Adipose tissue (tissue), 3 donors: Measurements from ENCODE around the gene GNGT2. TPM values are rescaled to one million over a fixed set of nuclear protein-coding genes. Genes with fewer than 3 reads are reported as not detected.

Experiments
- H3K27ac ChIP-seq: one replicate; pipeline ENCODE4 v1.5.1; 2013; ENCODE audit warnings: low read depth, low read length
- WGBS, 3 donors: extraction: QIAGEN DNeasy Blood & Tissue Kit; methylation state at CpG; one replicate each; pipeline ENCODE4 v1.1.7; 2013; 5-methylcytosine and 5-hydroxymethylcytosine counted together
- polyA plus RNA-seq, 3 donors: library from polyadenylated mRNA; stranded (reverse); fragments of 200-250 nt; gene quantifications; one replicate each; pipeline ENCODE4 v1.2.3, GENCODE V29; 2013
- donor health status: healthy with polysubstance abuse.
- donor health status: Bipolar disorder and iron deficiency.
- donor health status: healthy.

The GNGT2 gene
- polyA plus RNA-seq, 3 donors, result 0.79 to 1.8 TPM; not detected in 1

GRCh38 chr17:49230636-49231562 lies 20.5 kb upstream of the GNGT2 start, which contains the start of gene PHOSPHO1:
TSS of gene PHOSPHO1 (minus strand) at chr17:49230787. CDS start at chr17:49226691, 4,096 bp downstream.
- 2 to 5% (median 4%) methylated on average over 57 to 58 of the region's 58 CpGs for WGBS, 3 donors

DNA sequence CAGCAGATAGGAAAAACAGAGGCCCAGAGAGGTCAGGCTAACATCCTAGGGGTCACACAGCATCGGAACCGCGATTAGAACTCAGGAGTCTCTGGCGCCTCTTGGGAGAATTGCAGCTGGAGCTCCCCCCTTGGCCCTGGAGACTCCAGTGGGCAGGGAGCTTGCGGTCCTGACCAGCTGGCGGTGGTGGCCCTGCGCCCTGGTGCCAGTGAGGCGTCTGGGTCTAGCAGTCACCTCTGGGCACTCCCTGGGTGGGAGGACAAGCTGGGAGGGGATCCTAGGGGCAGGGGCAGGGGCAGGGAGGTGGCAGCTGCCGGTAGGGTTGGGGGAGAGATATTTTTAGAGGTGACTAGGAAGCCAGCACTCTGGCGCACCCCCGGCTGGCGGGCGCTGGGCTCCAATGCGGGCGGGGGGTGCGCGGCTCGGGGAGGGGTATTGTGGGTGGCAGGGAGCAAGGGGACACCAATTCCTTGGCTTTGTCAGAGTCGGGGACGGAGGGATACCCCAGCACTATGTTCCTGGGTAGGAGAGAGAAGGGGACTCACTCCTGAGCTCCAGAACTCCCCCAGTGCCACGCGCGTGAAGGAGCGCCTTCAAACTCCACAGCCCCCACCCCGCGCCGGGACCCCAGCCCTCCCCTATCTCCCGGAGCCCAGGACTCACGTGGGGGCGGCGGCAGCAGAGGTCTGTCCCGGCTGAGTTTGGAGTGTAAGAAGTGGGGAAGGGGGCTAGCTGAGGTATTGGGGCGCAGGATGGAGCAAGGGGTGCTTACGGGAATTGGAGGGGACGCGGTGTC lies 19.6 kb upstream of the GNGT2 start:
- H3K27ac ChIP-seq, result no peak overlapping the region
- 6 to 12% (median 9%) methylated on average over 27 to 36 of the region's 36 CpGs for WGBS, 3 donors

More at GRCh38 chr17:49230636-49231562, 20.5 kb upstream of the GNGT2 start, which contains the start of gene PHOSPHO1:
- no peak within 1 kb of the TSS for H3K27ac ChIP-seq

- 60 to 72% (median 70%) methylated on average over 6 of the region's 6 CpGs for WGBS, 3 donors
- no peak overlapping the region for H3K27ac ChIP-seq
Measured at GRCh38 chr17:49229076-49229804, 18.9 kb upstream of the GNGT2 start.

- no peak overlapping the region for H3K27ac ChIP-seq
- WGBS, 3 donors, result 12 to 18% (median 13%) methylated on average over 5 of the region's 5 CpGs
Measured at GRCh38 chr17:49227436-49228261, 17.3 kb upstream of the GNGT2 start.

GRCh38 chr17:49226771-49227435 lies 16.5 kb upstream of the GNGT2 start:
- 46 to 81% (median 78%) methylated on average over 3 of the region's 3 CpGs for WGBS, 3 donors
- no peak overlapping the region for H3K27ac ChIP-seq

- 77 to 85% (median 85%) methylated on average over 8 of the region's 8 CpGs for WGBS, 3 donors
- no peak overlapping the region for H3K27ac ChIP-seq
Measured at GRCh38 chr17:49225554-49226236, 15.3 kb upstream of the GNGT2 start.

- H3K27ac ChIP-seq, result no peak overlapping the region
- 18 to 69% (median 24%) methylated on average over 3 to 11 of the region's 11 CpGs for WGBS, 3 donors
Measured at GRCh38 chr17:49224997-49225337, 14.6 kb upstream of the GNGT2 start.

- whole genome bisulfite sequencing, 3 donors, result 1 to 4% (median 2%) methylated on average over 92 to 95 of the region's 95 CpGs
- no peak overlapping the region for H3K27ac ChIP-seq
Measured at GRCh38 chr17:49224198-49224996, 14.0 kb upstream of the GNGT2 start.

- WGBS, 3 donors, result 4 to 6% (median 4%) methylated on average over 31 of the region's 31 CpGs
- H3K27ac ChIP-seq, result no peak overlapping the region
Measured at GRCh38 chr17:49223517-49224197, 13.3 kb upstream of the GNGT2 start.

- 20 to 28% (median 24%) methylated on average over 9 of the region's 9 CpGs for whole genome bisulfite sequencing, 3 donors
- no peak overlapping the region for H3K27ac ChIP-seq
Measured at GRCh38 chr17:49223168-49223516, 12.8 kb upstream of the GNGT2 start.

DNA sequence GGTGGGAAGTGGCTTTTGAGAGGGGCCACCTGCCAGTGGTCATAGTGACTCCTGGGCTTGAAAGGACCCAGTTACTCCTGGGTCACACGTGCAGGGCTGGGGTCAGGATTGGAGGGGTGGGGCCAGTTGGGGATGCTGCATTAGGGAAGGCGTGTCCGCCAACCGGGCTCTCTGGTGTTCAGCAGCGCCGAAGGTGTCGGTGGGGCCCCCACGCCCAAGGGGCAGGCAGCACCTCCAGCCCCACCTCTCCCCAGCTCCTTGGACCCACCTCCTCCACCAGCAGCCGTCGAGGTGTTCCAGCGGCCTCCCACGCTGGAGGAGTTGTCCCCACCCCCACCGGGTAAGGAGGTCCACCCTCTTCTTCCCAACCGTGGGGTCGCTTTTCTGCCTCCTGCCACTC lies 9.6 kb upstream of the GNGT2 start:
- 67 to 79% (median 79%) methylated on average over 14 to 15 of the region's 15 CpGs for WGBS, 3 donors
- H3K27ac ChIP-seq, result no peak overlapping the region

DNA sequence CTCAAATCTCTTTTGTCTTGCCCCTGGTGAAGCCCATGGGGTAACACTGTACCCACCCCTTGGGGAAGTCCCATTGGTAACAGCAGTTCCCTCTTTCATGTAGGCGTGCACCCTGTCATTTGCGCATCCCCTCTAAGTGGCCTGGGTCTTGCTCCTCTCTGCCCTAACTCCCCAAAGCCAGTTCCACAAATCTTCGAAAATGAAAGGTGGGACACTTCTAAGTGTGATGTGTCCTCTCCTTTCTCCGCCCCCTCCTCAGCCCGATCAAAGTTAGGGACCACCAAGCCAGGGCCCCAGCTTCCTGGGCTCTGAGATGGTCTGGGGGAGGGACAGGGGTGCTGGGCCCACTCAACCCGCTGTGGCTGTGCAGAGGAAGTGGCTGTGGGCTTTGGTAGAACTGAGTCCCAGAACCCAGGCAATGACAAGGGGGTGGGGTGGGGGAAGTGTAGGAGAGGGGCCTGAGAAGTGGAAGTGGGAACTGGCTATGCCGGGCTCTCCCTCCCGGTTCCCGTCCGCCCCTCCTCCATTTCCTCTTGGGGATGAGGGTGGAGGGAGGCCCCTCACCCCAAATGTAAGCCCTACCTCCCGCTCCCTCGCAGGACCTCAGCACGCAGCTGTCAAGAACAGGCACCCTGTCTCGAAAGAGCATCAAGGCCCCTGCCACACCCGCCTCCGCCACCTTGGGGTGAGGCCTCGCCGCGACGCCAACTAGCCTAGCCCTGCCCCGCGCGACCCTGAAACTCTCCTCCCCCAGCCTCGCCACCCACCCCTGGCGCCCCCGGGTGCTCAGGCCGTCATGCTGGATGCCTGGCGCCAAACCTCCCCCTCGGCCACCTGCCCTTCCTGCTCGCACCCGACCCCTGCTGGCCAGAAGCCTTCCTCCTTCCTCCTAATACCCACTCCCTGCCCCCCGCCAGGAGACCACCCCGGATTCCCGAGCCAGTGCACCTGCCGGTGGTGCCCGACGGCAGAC lies 8.9 kb upstream of the GNGT2 start:
- no peak overlapping the region for H3K27ac ChIP-seq
- 29 to 55% (median 44%) methylated on average over 33 to 37 of the region's 37 CpGs for WGBS, 3 donors

- H3K27ac ChIP-seq, result no peak overlapping the region
- WGBS, 3 donors, result 52 to 64% (median 55%) methylated on average over 17 of the region's 17 CpGs
Measured at GRCh38 chr17:49217651-49218413, 7.5 kb upstream of the GNGT2 start.
